ENCODE measurements around the gene NCMAP. TPM values are rescaled to one million over a fixed set of nuclear protein-coding genes. Genes with fewer than 3 reads are reported as not detected.

NCMAP gene
- total RNA-seq, 2 experiments from 2014 or later: 0.99 to 1.1 TPM

- DNase-seq (ENCODE audit: low spot score): peak; percentile 60
- TF ChIP-seq CTCF (conservative IDR thresholded peaks at IDR 0.05; ENCODE audit: low read length) (no peak), EZH2phosphoT487 (IDR thresholded peaks at IDR 0.05; ENCODE audit: borderline replicate concordance, low read depth, low read length) (no peak)
- peak overlapping the region; percentile 67 for H3K27ac ChIP-seq (ENCODE audit: low read depth, low read length, poor library complexity, severe bottlenecking)
- peaks cover 52% of the 10 kb centered on the region for H3K36me3 ChIP-seq (ENCODE audit: insufficient read depth, low read length)
- peaks cover 54% of the 10 kb centered on the region for H3K79me2 ChIP-seq (ENCODE audit: insufficient read depth, low read depth, low read length)
- peaks cover 22% of the 10 kb centered on the region for H3K4me1 ChIP-seq (ENCODE audit: insufficient read depth, low read length, poor library complexity, severe bottlenecking)
- ChIA-PET CTCF (ENCODE audit: unreplicated experiment) (no interaction called here), POLR2A (interaction anchor here (2.0 kb wide), 1 partner anchor 445 kb away, joined by 4 read pairs; no protein-coding TSS in a partner anchor)
- H4K20me1 ChIP-seq (ENCODE audit: insufficient read depth, low read length): peaks cover 36% of the 10 kb centered on the region
- BruUV-seq (replicated peaks): no TSS peak
- H2AFZ ChIP-seq (ENCODE audit: low read length): peak overlapping the region; percentile 35; the same call in 1 of the 2 replicates
- H3K4me2 ChIP-seq (ENCODE audit: low read length): peak overlapping the region; percentile 83
- H3K9me2 ChIP-seq (ENCODE audit: insufficient read depth, low read length): no peaks in the 10 kb centered on the region
- peak overlapping the region; percentile 83 for H3K4me3 ChIP-seq (ENCODE audit: low read depth, low read length, poor library complexity, severe bottlenecking)
- no peaks in the 10 kb centered on the region for H3K9me3 ChIP-seq (ENCODE audit: low read length)
- intact Hi-C loops (cut with micrococcal nuclease; ENCODE audit: unreplicated experiment): loop anchor here (2.0 to 5.0 kb wide), 2 partner anchors 141 to 456 kb away; partner anchors contain the start of genes IFNLR1 and RCAN3
Measured at GRCh38 chr1:24643363-24644099, 87.6 kb downstream of the NCMAP start.

GRCh38 chr1:24644100-24644384 is 88.2 kb downstream of the NCMAP start:
- Histone ChIP-seq H3K4me1 (ENCODE audit: insufficient read depth, low read length, poor library complexity, severe bottlenecking) (peaks cover 22% of the 10 kb centered on the region), H3K36me3 (ENCODE audit: insufficient read depth, low read length) (peaks cover 57% of the 10 kb centered on the region), H3K4me3 (ENCODE audit: low read depth, low read length, poor library complexity, severe bottlenecking) (peak overlapping the region; percentile 83), H3K9me2 (ENCODE audit: insufficient read depth, low read length) (no peaks in the 10 kb centered on the region), H3K9me3 (ENCODE audit: low read length) (no peaks in the 10 kb centered on the region), H3K79me2 (ENCODE audit: insufficient read depth, low read depth, low read length) (peaks cover 58% of the 10 kb centered on the region), H4K20me1 (ENCODE audit: insufficient read depth, low read length) (peaks cover 37% of the 10 kb centered on the region), H3K4me2 (ENCODE audit: low read length) (peak overlapping the region; percentile 83), H3K27ac (ENCODE audit: low read depth, low read length, poor library complexity, severe bottlenecking) (peak overlapping the region; percentile 67), H2AFZ (ENCODE audit: low read length) (no peak overlapping the region)
- no TSS peak for BruUV-seq (replicated peaks)
- CTCF ChIA-PET (ENCODE audit: unreplicated experiment): no interaction called here
- POLR2A ChIA-PET: interaction anchor here (1.0 kb wide), 1 partner anchor 21 kb away, joined by 3 read pairs; no protein-coding TSS in a partner anchor
- DNase-seq (ENCODE audit: low spot score): peak; percentile 38
- intact Hi-C loops (cut with micrococcal nuclease; ENCODE audit: unreplicated experiment): loop anchor here (5.0 kb wide), 1 partner anchor 457 kb away; the partner anchor contains the start of gene IFNLR1
- TF ChIP-seq CTCF (conservative IDR thresholded peaks at IDR 0.05; ENCODE audit: low read length): no peak

- no TSS peak for BruUV-seq (replicated peaks)
- Histone ChIP-seq H3K79me2 (ENCODE audit: insufficient read depth, low read depth, low read length) (peaks cover 76% of the 10 kb centered on the region), H3K27ac (ENCODE audit: low read depth, low read length, poor library complexity, severe bottlenecking) (no peak overlapping the region), H3K9me3 (ENCODE audit: low read length) (no peaks in the 10 kb centered on the region), H3K4me1 (ENCODE audit: insufficient read depth, low read length, poor library complexity, severe bottlenecking) (peaks cover 15% of the 10 kb centered on the region), H3K4me2 (ENCODE audit: low read length) (no peak overlapping the region), H3K4me3 (ENCODE audit: low read depth, low read length, poor library complexity, severe bottlenecking) (no peak overlapping the region), H2AFZ (ENCODE audit: low read length) (no peak overlapping the region), H4K20me1 (ENCODE audit: insufficient read depth, low read length) (peaks cover 40% of the 10 kb centered on the region), H3K9me2 (ENCODE audit: insufficient read depth, low read length) (no peaks in the 10 kb centered on the region), H3K36me3 (ENCODE audit: insufficient read depth, low read length) (peaks cover 99% of the 10 kb centered on the region)
- CTCF ChIA-PET (ENCODE audit: unreplicated experiment): no interaction called here
- DNase-seq (ENCODE audit: low spot score): no peak
- intact Hi-C loops (cut with micrococcal nuclease; ENCODE audit: unreplicated experiment): no loop called here
- TF ChIP-seq CTCF (conservative IDR thresholded peaks at IDR 0.05; ENCODE audit: low read length) (no peak), EZH2phosphoT487 (IDR thresholded peaks at IDR 0.05; ENCODE audit: borderline replicate concordance, low read depth, low read length) (no peak)
- POLR2A ChIA-PET: interaction anchor here (0.6 kb wide), 1 partner anchor 788 kb away, joined by 3 read pairs; no protein-coding TSS in a partner anchor
Measured at GRCh38 chr1:24648919-24649318, 93.0 kb downstream of the NCMAP start.

Measured in OCI-LY7 (cell line).